CD4-positive, alpha-beta T cell (primary cell): ENCODE measurements around the gene LRP2. TPM values are rescaled to one million over a fixed set of nuclear protein-coding genes. Genes with fewer than 3 reads are reported as not detected.

Experiments
- ATAC-seq: fragments of 200-7000 bp; cut with Tn5 transposase; one replicate; pipeline ENCODE4 v1.10.0; 2022; ENCODE audit warnings: mild to moderate bottlenecking; ENCODE audit not compliant: poor library complexity
- CTCF ChIA-PET: fragments of 350-600 bp; sonication (Branson Sonifier 250); formaldehyde crosslinking; loops from one replicate; lab custom pipeline; 2021; ENCODE audit warnings: antibody characterized with exemption, inconsistent platforms; lab: Charles Lee
- POLR2A ChIA-PET: fragments of 350-600 bp; sonication (Branson Sonifier 250); formaldehyde crosslinking; loops from one replicate; lab custom pipeline; 2021; ENCODE audit warnings: antibody characterized with exemption, inconsistent platforms; lab: Charles Lee
- DNase-seq, 14 experiments: peaks; one replicate each; pipeline ENCODE4 v3.0.0-alpha.2; 2013 to 2020; ENCODE audit warnings: mixed read lengths in 2 of 14
- H3K27ac ChIP-seq, 2 donors: one replicate each; pipeline versions ENCODE4 v1.5.1 to v1.7.0; 2013; ENCODE audit warnings: low read length in 2 of 2, low read depth in 1 of 2, mild to moderate bottlenecking in 1 of 2
- H3K27me3 ChIP-seq, 2 experiments: 1 replicate in 1 of 2; 2 replicates in 1 of 2; pipeline versions ENCODE4 v1.6.1 to v1.7.0; 2013; ENCODE audit warnings: low read length in 2 of 2, control low read depth in 1 of 2, mild to moderate bottlenecking in 1 of 2, moderate library complexity in 1 of 2; ENCODE audit not compliant: insufficient read depth in 2 of 2, control insufficient read depth in 1 of 2
- H3K36me3 ChIP-seq: one replicate; pipeline ENCODE4 v1.6.1; 2013; ENCODE audit warnings: low read length, control low read depth; ENCODE audit not compliant: insufficient read depth
- H3K4me1 ChIP-seq: one replicate; pipeline ENCODE4 v1.6.1; 2013; ENCODE audit warnings: low read length, control low read depth; ENCODE audit not compliant: insufficient read depth
- H3K4me3 ChIP-seq: one replicate; pipeline ENCODE4 v1.5.1; 2013; ENCODE audit warnings: mild to moderate bottlenecking, low read length, moderate library complexity
- H3K9me3 ChIP-seq, 2 experiments: 1 replicate in 1 of 2; 2 replicates in 1 of 2; pipeline versions ENCODE4 v1.6.1 to v1.7.0; 2013; ENCODE audit warnings: low read length in 2 of 2, mild to moderate bottlenecking in 2 of 2, control low read depth in 1 of 2, moderate library complexity in 1 of 2; ENCODE audit not compliant: control insufficient read depth in 1 of 2, insufficient read depth in 1 of 2
- H3K27ac Mint-ChIP-seq: one replicate; pipeline ENCODE4 v1.8.0; 2020; ENCODE audit warnings: mixed read lengths
- H3K27me3 Mint-ChIP-seq: one replicate; pipeline ENCODE4 v1.8.0; 2021; ENCODE audit warnings: mixed read lengths
- H3K36me3 Mint-ChIP-seq: one replicate; pipeline ENCODE4 v1.8.0; 2021; ENCODE audit warnings: low read depth, mixed read lengths
- H3K4me1 Mint-ChIP-seq: one replicate; pipeline ENCODE4 v1.8.0; 2021; ENCODE audit warnings: low read depth, mixed read lengths
- H3K4me3 Mint-ChIP-seq: one replicate; pipeline ENCODE4 v1.8.0; 2020; ENCODE audit warnings: mild to moderate bottlenecking, mixed read lengths
- H3K9me3 Mint-ChIP-seq: one replicate; pipeline ENCODE4 v1.8.0; 2020; ENCODE audit warnings: mixed read lengths
- CTCF ChIP-seq: fragments of 200-600 bp; IDR thresholded peaks from one replicate; pipeline ENCODE4 v1.8.0; 2022; ENCODE audit warnings: antibody characterized with exemption, mild to moderate bottlenecking
- intact Hi-C, 2 experiments: fragments of 100-400 bp; cut with DNase I in 1 of 2; cut with micrococcal nuclease in 1 of 2; formaldehyde crosslinking; loops; one replicate each; pipeline versions ENCODE4 v1.15.1 to v1.9.0; 2023 to 2025; cut with DNase I, micrococcal nuclease
- total RNA-seq, 174 experiments: library from RNA in 2 of 174; stranded (reverse) in 2 of 174; gene quantifications; one replicate each; pipeline ENCODE4 v1.2.3 and lab custom pipeline; 2021 to 2026

Gene LRP2
- total RNA-seq, 2 experiments from 2014 or later = 0.03 TPM; not detected in 1

GRCh38 chr2:169240405-169240804 is 121.9 kb downstream of the LRP2 start:
- ChIA-PET POLR2A (no interaction called here), CTCF (no interaction called here)
- no peaks in the 10 kb centered on the region for H3K27me3 ChIP-seq
- Mint-ChIP-seq H3K27ac (no peak overlapping the region), H3K27me3 (peaks cover 5% of the 10 kb centered on the region), H3K4me1 (no peaks in the 10 kb centered on the region), H3K9me3 (no peaks in the 10 kb centered on the region), H3K4me3 (no peak overlapping the region), H3K36me3 (no peaks in the 10 kb centered on the region)
- ATAC-seq (no peak), DNase-seq (no peak)
- H3K27ac ChIP-seq = no peak overlapping the region
- H3K4me3 ChIP-seq = no peak overlapping the region
- intact Hi-C loops = no loop called here
- H3K36me3 ChIP-seq = no peaks in the 10 kb centered on the region
- H3K9me3 ChIP-seq = no peaks in the 10 kb centered on the region
- no peaks in the 10 kb centered on the region for H3K4me1 ChIP-seq
- TF ChIP-seq CTCF = no peak

- intact Hi-C loops = no loop called here
- no peaks in the 10 kb centered on the region for H3K9me3 Mint-ChIP-seq
- H3K36me3 Mint-ChIP-seq = no peaks in the 10 kb centered on the region
- Histone ChIP-seq H3K27me3 (no peaks in the 10 kb centered on the region), H3K27ac (no peak overlapping the region), H3K36me3 (no peaks in the 10 kb centered on the region), H3K4me1 (no peaks in the 10 kb centered on the region), H3K9me3 (no peaks in the 10 kb centered on the region), H3K4me3 (no peak overlapping the region)
- POLR2A ChIA-PET = no interaction called here
- H3K4me1 Mint-ChIP-seq = no peaks in the 10 kb centered on the region
- no peak overlapping the region for H3K4me3 Mint-ChIP-seq
- peaks cover 5% of the 10 kb centered on the region for H3K27me3 Mint-ChIP-seq
- no peak overlapping the region for H3K27ac Mint-ChIP-seq
- CTCF ChIA-PET = no interaction called here
- no peak for ATAC-seq
- TF ChIP-seq CTCF = no peak
- DNase-seq = no peak
Observed at GRCh38 chr2:169237939-169238338, 124.4 kb downstream of the LRP2 start.

- ATAC-seq (no peak), DNase-seq (no peak)
- no peaks in the 10 kb centered on the region for H3K4me1 Mint-ChIP-seq
- H3K27ac Mint-ChIP-seq = no peak overlapping the region
- H3K4me3 ChIP-seq = no peak overlapping the region
- no peaks in the 10 kb centered on the region for H3K36me3 ChIP-seq
- ChIA-PET POLR2A (no interaction called here), CTCF (no interaction called here)
- H3K27me3 ChIP-seq = no peaks in the 10 kb centered on the region
- H3K27me3 Mint-ChIP-seq = peaks cover 5% of the 10 kb centered on the region
- no peak overlapping the region for H3K27ac ChIP-seq
- TF ChIP-seq CTCF = no peak
- H3K9me3 Mint-ChIP-seq = no peaks in the 10 kb centered on the region
- H3K9me3 ChIP-seq = no peaks in the 10 kb centered on the region
- intact Hi-C loops = no loop called here
- no peak overlapping the region for H3K4me3 Mint-ChIP-seq
- no peaks in the 10 kb centered on the region for H3K36me3 Mint-ChIP-seq
- no peaks in the 10 kb centered on the region for H3K4me1 ChIP-seq
Observed at GRCh38 chr2:169237286-169237685, 125.0 kb downstream of the LRP2 start.
